A549 (cell line): ENCODE results near the gene DISP3. TPM values are rescaled to one million over a fixed set of nuclear protein-coding genes. Genes with fewer than 3 reads are reported as not detected.

Experiments used
- ATAC-seq, 2 experiments: fragments of 200-7000 bp in 1 of 2; fragments of >200 bp in 1 of 2; cut with Nextera tagmentation in 1 of 2; cut with Tn5 transposase in 1 of 2; 3 replicates each; pipeline versions ENCODE4 v1.8.0 to v1.9.1; 2018 to 2020; ENCODE audit warnings: mild to moderate bottlenecking in 1 of 2, moderate library complexity in 1 of 2
- CTCF ChIA-PET: fragments of 300-600 bp; sonication (Branson Sonifier 250); formaldehyde crosslinking; extraction: SDS; loops from one replicate; lab custom pipeline; 2021; ENCODE audit warnings: antibody characterized with exemption, inconsistent platforms; lab: Yijun Ruan, JAX
- POLR2A ChIA-PET: fragments of 350-600 bp; formaldehyde crosslinking; extraction: SDS; loops from one replicate; lab custom pipeline; 2021; ENCODE audit warnings: antibody characterized with exemption, inconsistent platforms; lab: Yijun Ruan, JAX
- DNase-seq, 2 experiments: peaks; one replicate each; pipeline versions ENCODE4 v3.0.0 to v3.0.0-alpha.2; 2011 to 2016; ENCODE audit warnings: low read depth in 1 of 2, low spot score in 1 of 2
- FAIRE-seq: peaks from 2 replicates; lab custom pipeline; 2011; peaks lifted over from hg19 to GRCh38; lab: Jason Lieb, UNC
- H3K27ac ChIP-seq, 2 experiments: fragments of >200 bp; sonication (Bioruptor Twin); formaldehyde crosslinking; 3 replicates each; pipeline ENCODE4 v1.5.1; 2016 to 2017
- H3K4me1 ChIP-seq: fragments of >200 bp; sonication (Bioruptor Twin); formaldehyde crosslinking; 3 replicates; pipeline ENCODE4 v1.6.1; 2016
- H3K4me2 ChIP-seq: fragments of >200 bp; sonication (Bioruptor Twin); formaldehyde crosslinking; 3 replicates; pipeline ENCODE4 v1.6.1; 2016
- H3K4me3 ChIP-seq: fragments of >200 bp; sonication (Bioruptor Twin); formaldehyde crosslinking; 3 replicates; pipeline ENCODE4 v1.5.1; 2016
- H3K9me3 ChIP-seq: fragments of >200 bp; sonication (Bioruptor Twin); formaldehyde crosslinking; 3 replicates; pipeline ENCODE4 v1.6.1; 2016
- CEBPB ChIP-seq, 2 experiments: fragments of >200 bp in 1 of 2; sonication (Bioruptor Twin) in 1 of 2; formaldehyde crosslinking in 1 of 2; IDR thresholded peaks; 2 replicates each; pipeline ENCODE4 v1.6.1; 2012 to 2016
- CHD2 ChIP-seq: fragments of 150-350 bp; IDR thresholded peaks from 2 replicates; pipeline ENCODE4 v1.6.1; 2014; ENCODE audit warnings: low read length; ENCODE audit not compliant: partially characterized antibody
- EHF ChIP-seq: fragments of 250-450 bp; sonication (Bioruptor Pico); IDR thresholded peaks from 2 replicates; pipeline ENCODE4 v1.5.0; 2020; ENCODE audit warnings: mild to moderate bottlenecking
- EHMT2 ChIP-seq: fragments of 200-600 bp; sonication (generic); IDR thresholded peaks from 2 replicates; pipeline ENCODE4 v1.6.1; 2016; ENCODE audit warnings: antibody characterized with exemption, low read depth, mild to moderate bottlenecking, moderate library complexity
- FOSB ChIP-seq: fragments of 250-450 bp; sonication (Bioruptor Pico); IDR thresholded peaks from 2 replicates; pipeline ENCODE4 v1.5.0; 2020; ENCODE audit warnings: mild to moderate bottlenecking, moderate library complexity
- GATA3 ChIP-seq: IDR thresholded peaks from 2 replicates; pipeline ENCODE4 v1.6.1; 2012; ENCODE audit warnings: borderline replicate concordance
- HDAC2 ChIP-seq: fragments of 200-600 bp; sonication (generic); IDR thresholded peaks from 2 replicates; pipeline ENCODE4 v1.6.1; 2016
- KDM5A ChIP-seq: fragments of 200-600 bp; sonication (generic); IDR thresholded peaks from 2 replicates; pipeline ENCODE4 v1.6.1; 2016; ENCODE audit warnings: antibody characterized with exemption, mild to moderate bottlenecking
- MAZ ChIP-seq: fragments of 150-350 bp; IDR thresholded peaks from 2 replicates; pipeline ENCODE4 v1.6.1; 2014; ENCODE audit warnings: antibody characterized with exemption, low read depth, low read length, borderline replicate concordance
- NPAS2 ChIP-seq: fragments of 250-450 bp; sonication (Bioruptor Pico); IDR thresholded peaks from 2 replicates; pipeline ENCODE4 v1.8.0; 2022; ENCODE audit warnings: mild to moderate bottlenecking, moderate library complexity, borderline replicate concordance
- PHF8 ChIP-seq: fragments of 200-600 bp; sonication (generic); IDR thresholded peaks from 2 replicates; pipeline ENCODE4 v1.6.1; 2016; ENCODE audit warnings: low read depth, mild to moderate bottlenecking, antibody characterized with exemption, moderate library complexity, borderline replicate concordance
- POLR2A ChIP-seq: IDR thresholded peaks from 2 replicates; pipeline ENCODE4 v1.6.1; 2012; ENCODE audit warnings: mild to moderate bottlenecking, low read length
- RARB ChIP-seq: fragments of 250-450 bp; sonication (Bioruptor Pico); IDR thresholded peaks from 2 replicates; pipeline ENCODE4 v1.8.0; 2021; ENCODE audit warnings: mild to moderate bottlenecking, moderate library complexity
- RCOR1 ChIP-seq: fragments of 150-350 bp; IDR thresholded peaks from 2 replicates; pipeline ENCODE4 v1.6.1; 2014; ENCODE audit warnings: antibody characterized with exemption, low read length, low read depth
- SREBF2 ChIP-seq: fragments of 450-650 bp; IDR thresholded peaks from 2 replicates; pipeline ENCODE4 v1.6.1; 2014; ENCODE audit warnings: mild to moderate bottlenecking, moderate library complexity
- ZSCAN20 ChIP-seq: fragments of 250-450 bp; sonication (Bioruptor Pico); IDR thresholded peaks from 2 replicates; pipeline ENCODE4 v1.8.0; 2022; ENCODE audit warnings: mild to moderate bottlenecking, moderate library complexity
- WGBS: methylation state at CpG from one replicate; pipeline ENCODE4 v1.1.6; 2017; ENCODE audit errors: missing lambda C conversion rate; 5-methylcytosine and 5-hydroxymethylcytosine counted together
- polyA plus RNA-seq, 4 experiments: library from polyadenylated mRNA; depleted of rRNA in 3 of 4; stranded (reverse); fragments of >200 nt; fragmentation: RNase III in 1 of 4; extraction: RNeasy Plus Mini Kit Qiagen cat#74134 plus additional on column Dnase treatment in 1 of 4; gene quantifications; 2 replicates in 3 of 4; 3 replicates in 1 of 4; pipeline ENCODE4 v1.2.3, GENCODE V29; 2011 to 2017
- TF ChIP-seq, protein P1 (sequence below): fragments of 450-650 bp; IDR thresholded peaks from 2 replicates; pipeline ENCODE4 v1.6.1; 2014; ENCODE audit warnings: antibody characterized with exemption
- TF ChIP-seq, protein P2 (sequence below): fragments of >200 bp; sonication (Bioruptor Twin); formaldehyde crosslinking; IDR thresholded peaks from 3 replicates; pipeline ENCODE4 v1.5.1; 2016
- TF ChIP-seq, protein P3 (sequence below): fragments of 150-350 bp; IDR thresholded peaks from 2 replicates; pipeline ENCODE4 v1.6.1; 2014; ENCODE audit warnings: low read depth, mild to moderate bottlenecking, low read length
- TF ChIP-seq, protein P4 (sequence below): fragments of 250-450 bp; sonication (Bioruptor Pico); IDR thresholded peaks from 2 replicates; pipeline ENCODE4 v1.5.0; 2020; ENCODE audit warnings: low read depth, mild to moderate bottlenecking, moderate library complexity
- TF ChIP-seq, protein P5 (sequence below): IDR thresholded peaks from 2 replicates; pipeline ENCODE4 v1.6.1; 2012; ENCODE audit warnings: low read depth, borderline replicate concordance
- TF ChIP-seq, protein P6 (sequence below): fragments of 200-600 bp; sonication (generic); IDR thresholded peaks from 2 replicates; pipeline ENCODE4 v1.6.1; 2016; ENCODE audit warnings: antibody characterized with exemption, mild to moderate bottlenecking, moderate library complexity

DISP3 gene
- polyA plus RNA-seq, 2 of the 4 experiments (the other 2 are of a cell fraction) = 0.09 to 0.22 TPM

DNA sequence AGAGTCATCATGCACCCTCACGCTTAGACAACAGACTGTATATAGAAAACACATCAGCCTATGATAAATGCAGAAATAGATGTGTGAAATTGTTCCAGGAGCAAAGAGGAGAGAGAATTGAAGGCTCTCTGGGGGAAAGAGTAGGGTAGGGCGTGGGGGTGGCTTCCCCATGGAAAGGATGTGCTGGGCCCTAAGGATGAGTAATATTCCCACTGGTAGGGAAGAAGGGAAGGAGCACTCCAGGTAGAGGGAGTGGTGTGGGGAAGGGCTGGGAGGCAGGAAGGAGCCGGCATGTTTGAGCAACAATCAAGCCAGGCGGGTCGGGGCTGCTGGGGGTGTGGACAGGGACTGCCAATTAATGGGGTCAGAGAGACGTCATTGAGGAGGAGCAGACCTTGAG, 10.1 kb upstream of the DISP3 start:
- DNase-seq = no peak
- FAIRE-seq = no peak
- Histone ChIP-seq H3K4me2 (no peak overlapping the region), H3K27ac (no peak overlapping the region), H3K9me3 (no peaks in the 10 kb centered on the region), H3K4me1 (no peaks in the 10 kb centered on the region), H3K4me3 (no peak overlapping the region)
- ChIA-PET POLR2A (no interaction called here), CTCF (interaction anchor here (1.1 kb wide), 1 partner anchor 10 kb away, joined by 5 read pairs; the partner anchor contains the start of gene DISP3)
- no peak for TF ChIP-seq NPAS2 (CRISPR knock-in tag)
- TF ChIP-seq, protein P1, sequence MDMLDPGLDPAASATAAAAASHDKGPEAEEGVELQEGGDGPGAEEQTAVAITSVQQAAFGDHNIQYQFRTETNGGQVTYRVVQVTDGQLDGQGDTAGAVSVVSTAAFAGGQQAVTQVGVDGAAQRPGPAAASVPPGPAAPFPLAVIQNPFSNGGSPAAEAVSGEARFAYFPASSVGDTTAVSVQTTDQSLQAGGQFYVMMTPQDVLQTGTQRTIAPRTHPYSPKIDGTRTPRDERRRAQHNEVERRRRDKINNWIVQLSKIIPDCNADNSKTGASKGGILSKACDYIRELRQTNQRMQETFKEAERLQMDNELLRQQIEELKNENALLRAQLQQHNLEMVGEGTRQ = no peak
- TF ChIP-seq FOSB (CRISPR knock-in tag) = no peak
- TF ChIP-seq PHF8 = no peak
- no peak for TF ChIP-seq GATA3
- no peak for TF ChIP-seq EHF (CRISPR knock-in tag)
- no peak for TF ChIP-seq CEBPB (IDR thresholded peaks at IDR 0.05)
- no peak for TF ChIP-seq SREBF2
- no peak for TF ChIP-seq HDAC2
- no peak for TF ChIP-seq RCOR1
- TF ChIP-seq, protein P2, sequence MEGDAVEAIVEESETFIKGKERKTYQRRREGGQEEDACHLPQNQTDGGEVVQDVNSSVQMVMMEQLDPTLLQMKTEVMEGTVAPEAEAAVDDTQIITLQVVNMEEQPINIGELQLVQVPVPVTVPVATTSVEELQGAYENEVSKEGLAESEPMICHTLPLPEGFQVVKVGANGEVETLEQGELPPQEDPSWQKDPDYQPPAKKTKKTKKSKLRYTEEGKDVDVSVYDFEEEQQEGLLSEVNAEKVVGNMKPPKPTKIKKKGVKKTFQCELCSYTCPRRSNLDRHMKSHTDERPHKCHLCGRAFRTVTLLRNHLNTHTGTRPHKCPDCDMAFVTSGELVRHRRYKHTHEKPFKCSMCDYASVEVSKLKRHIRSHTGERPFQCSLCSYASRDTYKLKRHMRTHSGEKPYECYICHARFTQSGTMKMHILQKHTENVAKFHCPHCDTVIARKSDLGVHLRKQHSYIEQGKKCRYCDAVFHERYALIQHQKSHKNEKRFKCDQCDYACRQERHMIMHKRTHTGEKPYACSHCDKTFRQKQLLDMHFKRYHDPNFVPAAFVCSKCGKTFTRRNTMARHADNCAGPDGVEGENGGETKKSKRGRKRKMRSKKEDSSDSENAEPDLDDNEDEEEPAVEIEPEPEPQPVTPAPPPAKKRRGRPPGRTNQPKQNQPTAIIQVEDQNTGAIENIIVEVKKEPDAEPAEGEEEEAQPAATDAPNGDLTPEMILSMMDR = no peak
- TF ChIP-seq, protein P3, sequence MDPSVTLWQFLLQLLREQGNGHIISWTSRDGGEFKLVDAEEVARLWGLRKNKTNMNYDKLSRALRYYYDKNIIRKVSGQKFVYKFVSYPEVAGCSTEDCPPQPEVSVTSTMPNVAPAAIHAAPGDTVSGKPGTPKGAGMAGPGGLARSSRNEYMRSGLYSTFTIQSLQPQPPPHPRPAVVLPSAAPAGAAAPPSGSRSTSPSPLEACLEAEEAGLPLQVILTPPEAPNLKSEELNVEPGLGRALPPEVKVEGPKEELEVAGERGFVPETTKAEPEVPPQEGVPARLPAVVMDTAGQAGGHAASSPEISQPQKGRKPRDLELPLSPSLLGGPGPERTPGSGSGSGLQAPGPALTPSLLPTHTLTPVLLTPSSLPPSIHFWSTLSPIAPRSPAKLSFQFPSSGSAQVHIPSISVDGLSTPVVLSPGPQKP = no peak
- no peak for ATAC-seq
- WGBS = 7% methylated on average over 4 of the region's 6 CpGs

DNA sequence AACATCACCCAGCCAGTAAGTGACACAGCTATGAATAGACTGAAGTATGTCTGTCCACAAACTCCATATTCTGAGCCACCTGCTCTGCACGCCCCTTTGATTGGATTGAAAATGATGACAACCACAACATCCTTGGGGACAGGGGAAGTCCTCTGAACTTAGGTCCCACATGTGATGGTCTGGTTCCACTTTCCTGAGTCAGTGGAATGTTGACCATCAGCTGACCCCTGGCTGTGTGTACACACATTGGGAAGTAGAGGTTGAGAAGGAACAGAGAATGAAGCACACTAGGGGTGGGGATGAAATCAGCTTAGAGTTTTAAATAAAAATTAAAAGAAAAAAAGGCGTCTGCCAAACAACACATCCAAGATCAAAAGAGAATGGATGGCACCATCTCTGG, 8.0 kb upstream of the DISP3 start:
- POLR2A ChIA-PET = no interaction called here

More for the DNA sequence above, 8.0 kb upstream of the DISP3 start:
- Histone ChIP-seq H3K4me3 (no peak overlapping the region), H3K27ac (no peak overlapping the region), H3K4me2 (no peak overlapping the region), H3K4me1 (no peaks in the 10 kb centered on the region), H3K9me3 (no peaks in the 10 kb centered on the region)
- TF ChIP-seq EHMT2 = no peak
- no peak for TF ChIP-seq PHF8
- TF ChIP-seq, protein P4, sequence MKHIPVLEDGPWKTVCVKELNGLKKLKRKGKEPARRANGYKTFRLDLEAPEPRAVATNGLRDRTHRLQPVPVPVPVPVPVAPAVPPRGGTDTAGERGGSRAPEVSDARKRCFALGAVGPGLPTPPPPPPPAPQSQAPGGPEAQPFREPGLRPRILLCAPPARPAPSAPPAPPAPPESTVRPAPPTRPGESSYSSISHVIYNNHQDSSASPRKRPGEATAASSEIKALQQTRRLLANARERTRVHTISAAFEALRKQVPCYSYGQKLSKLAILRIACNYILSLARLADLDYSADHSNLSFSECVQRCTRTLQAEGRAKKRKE (CRISPR knock-in tag) = no peak
- TF ChIP-seq, protein P5, sequence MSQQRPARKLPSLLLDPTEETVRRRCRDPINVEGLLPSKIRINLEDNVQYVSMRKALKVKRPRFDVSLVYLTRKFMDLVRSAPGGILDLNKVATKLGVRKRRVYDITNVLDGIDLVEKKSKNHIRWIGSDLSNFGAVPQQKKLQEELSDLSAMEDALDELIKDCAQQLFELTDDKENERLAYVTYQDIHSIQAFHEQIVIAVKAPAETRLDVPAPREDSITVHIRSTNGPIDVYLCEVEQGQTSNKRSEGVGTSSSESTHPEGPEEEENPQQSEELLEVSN = no peak
- no peak for TF ChIP-seq POLR2A
- TF ChIP-seq KDM5A = no peak
- TF ChIP-seq, protein P6, sequence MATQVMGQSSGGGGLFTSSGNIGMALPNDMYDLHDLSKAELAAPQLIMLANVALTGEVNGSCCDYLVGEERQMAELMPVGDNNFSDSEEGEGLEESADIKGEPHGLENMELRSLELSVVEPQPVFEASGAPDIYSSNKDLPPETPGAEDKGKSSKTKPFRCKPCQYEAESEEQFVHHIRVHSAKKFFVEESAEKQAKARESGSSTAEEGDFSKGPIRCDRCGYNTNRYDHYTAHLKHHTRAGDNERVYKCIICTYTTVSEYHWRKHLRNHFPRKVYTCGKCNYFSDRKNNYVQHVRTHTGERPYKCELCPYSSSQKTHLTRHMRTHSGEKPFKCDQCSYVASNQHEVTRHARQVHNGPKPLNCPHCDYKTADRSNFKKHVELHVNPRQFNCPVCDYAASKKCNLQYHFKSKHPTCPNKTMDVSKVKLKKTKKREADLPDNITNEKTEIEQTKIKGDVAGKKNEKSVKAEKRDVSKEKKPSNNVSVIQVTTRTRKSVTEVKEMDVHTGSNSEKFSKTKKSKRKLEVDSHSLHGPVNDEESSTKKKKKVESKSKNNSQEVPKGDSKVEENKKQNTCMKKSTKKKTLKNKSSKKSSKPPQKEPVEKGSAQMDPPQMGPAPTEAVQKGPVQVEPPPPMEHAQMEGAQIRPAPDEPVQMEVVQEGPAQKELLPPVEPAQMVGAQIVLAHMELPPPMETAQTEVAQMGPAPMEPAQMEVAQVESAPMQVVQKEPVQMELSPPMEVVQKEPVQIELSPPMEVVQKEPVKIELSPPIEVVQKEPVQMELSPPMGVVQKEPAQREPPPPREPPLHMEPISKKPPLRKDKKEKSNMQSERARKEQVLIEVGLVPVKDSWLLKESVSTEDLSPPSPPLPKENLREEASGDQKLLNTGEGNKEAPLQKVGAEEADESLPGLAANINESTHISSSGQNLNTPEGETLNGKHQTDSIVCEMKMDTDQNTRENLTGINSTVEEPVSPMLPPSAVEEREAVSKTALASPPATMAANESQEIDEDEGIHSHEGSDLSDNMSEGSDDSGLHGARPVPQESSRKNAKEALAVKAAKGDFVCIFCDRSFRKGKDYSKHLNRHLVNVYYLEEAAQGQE = no peak
- no peak for TF ChIP-seq ZSCAN20 (CRISPR knock-in tag)
- no peak for TF ChIP-seq MAZ
- TF ChIP-seq CHD2 = no peak
- no peak for TF ChIP-seq RARB (CRISPR knock-in tag)
- WGBS = 17% methylated on average over 2 of the region's 2 CpGs
- DNase-seq (no peak), FAIRE-seq (no peak), ATAC-seq (no peak)
- CTCF ChIA-PET = interaction anchor here (0.6 to 1.2 kb wide), 2 partner anchors 175 to 301 kb away, joined by 3 to 4 read pairs; no protein-coding TSS in a partner anchor
